Activated CD8-positive, alpha-beta memory T cell treated with anti-CD3 and anti-CD28 coated beads, Interleukin-2, amount 50 U/mL, for 24 hours (primary cell): Measurements from ENCODE around the gene KDM1B.

Source experiments
- DNase-seq: peaks from one replicate; pipeline ENCODE4 v3.0.0-alpha.2; 2020; ENCODE audit errors: extremely low read depth

The KDM1B gene

GRCh38 chr6:18261877-18262276 is 106.7 kb downstream of the KDM1B start:
- DNase-seq, result no peak

GRCh38 chr6:18262702-18263417 is 107.6 kb downstream of the KDM1B start:
- DNase-seq, result no peak

GRCh38 chr6:18263418-18264218 is 108.4 kb downstream of the KDM1B start:
- no peak for DNase-seq

GRCh38 chr6:18264219-18264922 is 109.1 kb downstream of the KDM1B start, which contains the start of gene DEK:
Gene DEK, minus strand, starts transcription at chr6:18264530. Its CDS starts 543 bp downstream, at chr6:18263987.
- DNase-seq, result peak; percentile 62

- DNase-seq, result no peak
These were observed 109.7 kb downstream of the KDM1B start for GRCh38 chr6:18264923-18265377.

- DNase-seq, result no peak
These were observed 110.7 kb downstream of the KDM1B start for GRCh38 chr6:18265787-18266522.

- DNase-seq, result no peak
These were observed 111.3 kb downstream of the KDM1B start for GRCh38 chr6:18266523-18266912.

GRCh38 chr6:18268066-18268465 is 112.8 kb downstream of the KDM1B start:
- DNase-seq, result no peak

- DNase-seq, result no peak
These were observed 114.0 kb downstream of the KDM1B start for GRCh38 chr6:18269253-18269652.

GRCh38 chr6:18269717-18270116 is 114.5 kb downstream of the KDM1B start:
- no peak for DNase-seq

- DNase-seq, result no peak
These were observed 115.0 kb downstream of the KDM1B start for GRCh38 chr6:18270216-18270615.
